Karpas-422 (cell line): ENCODE data around the gene SLC46A1. TPM values are rescaled to one million over a fixed set of nuclear protein-coding genes. Genes with fewer than 3 reads are reported as not detected.

Experiments used
- DNase-seq: peaks from one replicate; pipeline ENCODE4 v3.0.0-alpha.2; 2015
- H2AFZ ChIP-seq: fragments of 200-600 bp; sonication (generic); 2 replicates; pipeline ENCODE4 v1.6.1; 2014; ENCODE audit warnings: antibody characterized with exemption, low read length, mixed read lengths
- H3K27ac ChIP-seq: fragments of 200-600 bp; sonication (generic); 2 replicates; pipeline ENCODE4 v1.5.1; 2014; ENCODE audit warnings: mild to moderate bottlenecking, low read length, moderate library complexity
- H3K27me3 ChIP-seq: fragments of 200-600 bp; sonication (generic); 2 replicates; pipeline ENCODE4 v1.6.1; 2014; ENCODE audit warnings: low read length, mixed read lengths
- H3K36me3 ChIP-seq: fragments of 200-600 bp; sonication (generic); 2 replicates; pipeline ENCODE4 v1.6.1; 2014; ENCODE audit warnings: low read length, mixed read lengths; ENCODE audit not compliant: insufficient read depth
- H3K4me1 ChIP-seq: fragments of 200-600 bp; sonication (generic); 2 replicates; pipeline ENCODE4 v1.6.1; 2014; ENCODE audit warnings: mild to moderate bottlenecking, low read length, mixed read lengths
- H3K4me2 ChIP-seq: fragments of 200-600 bp; sonication (generic); 2 replicates; pipeline ENCODE4 v1.6.1; 2014; ENCODE audit warnings: low read length, low read depth, mild to moderate bottlenecking; ENCODE audit not compliant: poor library complexity, severe bottlenecking
- H3K4me3 ChIP-seq: fragments of 200-600 bp; sonication (generic); 2 replicates; pipeline ENCODE4 v1.5.1; 2014; ENCODE audit warnings: mild to moderate bottlenecking, antibody characterized with exemption, low read length, mixed read lengths
- H3K79me2 ChIP-seq: fragments of 200-600 bp; sonication (generic); 2 replicates; pipeline ENCODE4 v1.6.1; 2014; ENCODE audit warnings: mild to moderate bottlenecking, low read length, mixed read lengths
- H3K9ac ChIP-seq: fragments of 200-600 bp; sonication (generic); 2 replicates; pipeline ENCODE4 v1.6.0; 2014; ENCODE audit warnings: low read length
- H3K9me2 ChIP-seq: fragments of 200-600 bp; sonication (generic), shearing (Covaris generic); replicated peaks from 2 replicates; pipeline ENCODE4 v1.6.0; 2014; ENCODE audit warnings: mild to moderate bottlenecking, low read length, moderate library complexity; ENCODE audit not compliant: insufficient read depth
- H3K9me3 ChIP-seq: fragments of 300-700, 200-600 bp; sonication (generic); 2 replicates; pipeline ENCODE4 v1.6.1; 2014; ENCODE audit warnings: low read length, mixed read lengths
- H4K20me1 ChIP-seq: fragments of 200-600 bp; sonication (generic); 2 replicates; pipeline ENCODE4 v1.6.1; 2014; ENCODE audit warnings: mild to moderate bottlenecking, antibody characterized with exemption, low read length, low read depth; ENCODE audit not compliant: insufficient read depth
- total RNA-seq: library from RNA; depleted of rRNA; stranded (reverse); fragments of >200 nt; shearing (Covaris generic); gene quantifications from 2 replicates; pipeline ENCODE4 v1.2.3, GENCODE V29; 2014; ENCODE audit warnings: low replicate concordance

SLC46A1 gene
- total RNA-seq, 1 experiment from 2014 or later = 5.0 TPM

DNA sequence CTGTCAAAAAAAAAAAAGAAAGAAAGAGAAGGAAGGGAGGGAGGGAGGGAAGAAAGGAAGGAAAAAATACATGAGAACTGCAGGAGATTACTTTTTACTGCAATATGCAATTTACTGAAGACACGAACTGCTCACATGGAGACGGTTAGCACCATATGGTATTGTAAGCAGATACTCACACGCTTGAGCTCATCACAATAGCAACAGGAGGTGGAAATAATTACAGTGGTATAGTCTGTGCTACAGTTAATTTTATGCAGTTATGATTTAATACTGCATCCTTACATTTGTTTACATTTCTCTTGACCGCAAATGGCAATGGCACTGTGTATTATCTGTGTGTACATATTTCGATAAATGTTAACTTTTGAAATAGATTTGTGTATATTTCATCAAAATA is 21.4 kb upstream of the SLC46A1 start:
- H4K20me1 ChIP-seq = no peaks in the 10 kb centered on the region
- no peaks in the 10 kb centered on the region; the same call in 1 of the 2 replicates for H3K4me1 ChIP-seq
- no peak overlapping the region for H3K4me3 ChIP-seq
- H3K9me2 ChIP-seq = no peaks in the 10 kb centered on the region
- no peak overlapping the region for H3K27ac ChIP-seq
- H3K4me2 ChIP-seq = no peak overlapping the region
- H3K79me2 ChIP-seq = no peaks in the 10 kb centered on the region
- H3K36me3 ChIP-seq = no peaks in the 10 kb centered on the region
- no peak overlapping the region for H3K9ac ChIP-seq
- H3K27me3 ChIP-seq = no peaks in the 10 kb centered on the region
- no peak for DNase-seq
- no peak overlapping the region for H2AFZ ChIP-seq
- no peaks in the 10 kb centered on the region for H3K9me3 ChIP-seq

DNA sequence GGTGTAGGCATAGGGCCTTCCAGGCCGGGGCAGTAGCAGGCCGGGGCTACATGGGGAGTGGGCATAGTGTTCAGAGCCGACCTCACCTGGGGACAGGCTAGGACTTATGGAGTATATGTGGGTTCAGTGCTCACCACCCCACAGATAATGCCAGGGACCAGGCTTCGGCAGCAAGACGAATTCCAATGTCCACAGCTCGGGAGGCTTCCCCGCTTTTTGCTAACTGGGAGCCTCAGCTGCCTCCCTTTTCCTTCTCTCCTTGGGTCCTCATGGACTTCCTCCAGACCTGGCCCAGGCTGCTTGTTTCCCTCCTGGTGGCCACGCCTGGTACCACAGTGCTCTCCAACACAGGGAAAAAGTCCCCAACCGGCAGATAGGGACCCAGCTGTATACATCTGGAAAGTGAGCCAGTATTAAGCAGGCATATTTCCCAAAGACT is 20.1 kb upstream of the SLC46A1 start:
- Histone ChIP-seq H3K4me1 (no peaks in the 10 kb centered on the region; the same call in 1 of the 2 replicates), H4K20me1 (no peaks in the 10 kb centered on the region), H3K9me2 (no peaks in the 10 kb centered on the region), H3K4me2 (no peak overlapping the region), H3K9me3 (no peaks in the 10 kb centered on the region), H2AFZ (no peak overlapping the region), H3K4me3 (no peak overlapping the region), H3K36me3 (no peaks in the 10 kb centered on the region), H3K79me2 (no peaks in the 10 kb centered on the region), H3K27me3 (no peaks in the 10 kb centered on the region), H3K27ac (no peak overlapping the region), H3K9ac (no peak overlapping the region)
- DNase-seq = peak; percentile 44

DNA sequence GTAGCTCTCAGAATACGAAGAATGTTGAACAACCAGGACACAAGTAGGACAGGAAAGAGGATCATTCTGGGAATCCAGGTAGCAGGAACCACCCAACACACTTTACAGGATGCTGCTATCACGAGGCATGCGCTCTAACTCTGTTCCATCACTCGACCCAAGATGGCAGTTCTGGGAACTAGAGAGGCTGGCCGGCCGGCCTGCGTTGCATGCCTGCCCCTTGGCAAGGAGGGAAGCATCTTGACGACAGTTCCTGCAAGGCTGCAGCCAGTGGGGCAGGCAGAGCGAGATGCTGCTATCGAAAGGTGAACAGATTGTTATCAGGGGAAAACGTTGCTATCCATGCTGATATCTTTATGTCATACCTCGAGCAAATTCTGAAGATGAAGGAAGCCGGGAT is 19.2 kb upstream of the SLC46A1 start:
- H4K20me1 ChIP-seq = no peaks in the 10 kb centered on the region
- no peak overlapping the region for H3K4me3 ChIP-seq
- no peak overlapping the region for H2AFZ ChIP-seq
- no peak for DNase-seq
- H3K4me1 ChIP-seq = no peaks in the 10 kb centered on the region; the same call in 1 of the 2 replicates
- no peak overlapping the region for H3K27ac ChIP-seq
- no peaks in the 10 kb centered on the region for H3K27me3 ChIP-seq
- no peak overlapping the region for H3K9ac ChIP-seq
- H3K9me2 ChIP-seq = no peaks in the 10 kb centered on the region
- no peaks in the 10 kb centered on the region for H3K36me3 ChIP-seq
- H3K79me2 ChIP-seq = no peaks in the 10 kb centered on the region
- H3K4me2 ChIP-seq = no peak overlapping the region
- H3K9me3 ChIP-seq = no peaks in the 10 kb centered on the region

DNA sequence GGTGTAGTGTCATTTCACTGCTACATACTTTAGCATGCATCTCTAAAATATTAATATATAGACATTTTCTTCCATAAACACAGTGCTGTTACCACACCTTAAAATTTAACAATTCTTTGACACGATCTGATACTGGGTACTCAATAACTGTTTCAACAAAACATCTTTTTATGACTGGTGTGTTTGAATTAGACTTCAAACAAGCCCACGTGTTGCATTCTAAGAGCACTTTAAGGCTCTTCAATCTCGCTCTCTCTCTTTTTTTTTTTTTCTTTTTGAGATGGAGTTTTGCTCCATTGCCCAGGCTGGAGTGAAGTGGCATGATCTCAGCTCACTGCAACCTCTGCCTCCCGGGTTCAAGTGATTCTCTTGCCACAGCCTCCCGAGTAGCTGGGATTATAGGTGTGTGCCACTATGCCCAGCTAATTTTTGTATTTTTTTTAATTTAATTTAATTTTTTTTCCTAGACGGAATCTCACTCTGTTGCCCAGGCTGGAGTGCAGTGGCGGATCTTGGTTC is 15.8 kb upstream of the SLC46A1 start:
- Histone ChIP-seq H3K4me3 (no peak overlapping the region), H2AFZ (no peak overlapping the region), H3K36me3 (no peaks in the 10 kb centered on the region), H3K4me1 (no peaks in the 10 kb centered on the region; the same call in 1 of the 2 replicates), H3K9ac (no peak overlapping the region), H3K9me3 (no peaks in the 10 kb centered on the region), H3K79me2 (no peaks in the 10 kb centered on the region), H4K20me1 (no peaks in the 10 kb centered on the region), H3K4me2 (no peak overlapping the region), H3K9me2 (no peaks in the 10 kb centered on the region), H3K27ac (no peak overlapping the region), H3K27me3 (no peaks in the 10 kb centered on the region)
- DNase-seq = no peak

DNA sequence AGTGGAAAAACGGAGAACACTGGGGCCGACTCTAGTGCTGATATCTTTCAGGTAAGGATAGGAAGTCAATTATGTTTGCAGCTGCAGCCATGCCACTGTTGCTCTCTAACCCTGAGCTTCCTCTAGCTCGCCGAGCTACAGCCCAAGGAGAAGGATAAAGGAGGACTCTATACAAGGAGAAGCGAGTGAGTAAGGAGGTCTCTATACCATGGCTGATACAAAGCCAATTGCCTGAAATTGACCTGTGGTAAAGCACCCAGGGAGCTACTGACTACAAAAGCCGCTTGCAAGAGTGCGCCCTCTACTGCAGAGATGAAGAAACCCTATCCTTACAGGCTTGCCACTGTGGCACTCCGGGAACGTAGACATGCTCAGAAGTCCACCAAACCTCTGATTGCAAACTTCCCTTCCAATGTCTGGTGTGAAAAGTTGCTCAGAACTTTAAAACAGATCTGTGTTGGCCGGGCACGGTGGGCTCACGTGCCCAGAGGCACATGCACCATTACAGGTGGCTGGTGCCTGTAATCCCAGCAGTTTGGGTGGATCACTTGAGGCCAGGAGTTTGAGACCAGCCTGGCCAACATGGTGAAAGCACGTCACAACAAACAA is 10.8 kb upstream of the SLC46A1 start:
- Histone ChIP-seq H3K27me3 (no peaks in the 10 kb centered on the region), H3K4me2 (no peak overlapping the region), H3K79me2 (no peaks in the 10 kb centered on the region), H3K4me3 (no peak overlapping the region), H4K20me1 (no peaks in the 10 kb centered on the region), H3K36me3 (no peaks in the 10 kb centered on the region), H3K9me3 (no peaks in the 10 kb centered on the region), H3K27ac (no peak overlapping the region), H3K9ac (no peak overlapping the region), H3K9me2 (no peaks in the 10 kb centered on the region), H3K4me1 (no peaks in the 10 kb centered on the region), H2AFZ (peak overlapping the region; percentile 77; the same call in 1 of the 2 replicates)
- peak; percentile 86 for DNase-seq

DNA sequence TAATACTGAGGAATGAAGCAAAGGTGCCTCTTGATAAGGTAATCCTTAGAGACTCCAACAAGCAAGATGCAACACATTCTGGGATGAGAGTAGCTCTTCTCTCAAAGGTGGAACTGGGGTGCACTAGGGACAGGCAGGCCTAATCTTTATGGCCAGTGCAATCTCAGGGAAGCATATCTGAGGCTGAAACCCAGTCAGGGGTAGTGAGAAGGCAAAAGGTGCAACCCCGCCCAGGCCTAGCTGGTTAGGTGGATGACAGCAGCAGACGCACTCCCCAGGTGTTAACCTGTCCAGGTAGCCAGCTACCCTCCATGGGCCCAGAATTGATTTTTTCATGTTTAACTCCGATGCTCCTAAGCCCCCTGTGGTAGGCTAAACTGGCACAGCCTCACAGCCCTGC is 9.9 kb upstream of the SLC46A1 start:
- Histone ChIP-seq H3K36me3 (no peaks in the 10 kb centered on the region), H3K9ac (no peak overlapping the region), H2AFZ (no peak overlapping the region), H3K4me2 (no peak overlapping the region), H3K79me2 (no peaks in the 10 kb centered on the region), H3K27ac (no peak overlapping the region), H3K9me2 (no peaks in the 10 kb centered on the region), H3K9me3 (no peaks in the 10 kb centered on the region), H4K20me1 (no peaks in the 10 kb centered on the region), H3K4me3 (no peak overlapping the region), H3K4me1 (no peaks in the 10 kb centered on the region), H3K27me3 (no peaks in the 10 kb centered on the region)
- no peak for DNase-seq

DNA sequence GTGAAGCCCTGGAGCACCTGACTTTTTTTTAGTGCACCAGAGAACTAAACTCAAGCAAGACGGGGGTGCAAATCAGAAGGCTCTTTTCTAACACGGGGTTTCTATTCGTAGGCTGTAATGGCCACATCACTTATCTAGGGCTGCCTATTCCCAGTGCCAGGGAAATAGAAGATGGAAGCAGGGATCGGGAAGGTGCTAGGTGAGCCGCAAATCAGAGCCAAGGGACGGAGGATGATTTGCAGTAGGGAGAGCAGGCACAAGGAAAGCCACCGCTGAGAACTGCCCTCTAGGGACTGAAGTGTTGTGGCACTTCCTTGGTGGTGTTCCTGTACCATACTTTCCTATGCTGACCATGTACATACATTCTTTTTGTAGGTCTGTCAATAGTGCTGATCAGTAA is 7.8 kb upstream of the SLC46A1 start:
- no peak overlapping the region for H3K4me3 ChIP-seq
- H3K27ac ChIP-seq = no peak overlapping the region
- no peaks in the 10 kb centered on the region for H3K4me1 ChIP-seq
- H4K20me1 ChIP-seq = no peaks in the 10 kb centered on the region
- H3K79me2 ChIP-seq = no peaks in the 10 kb centered on the region
- H3K9me2 ChIP-seq = no peaks in the 10 kb centered on the region
- DNase-seq = no peak
- no peak overlapping the region for H3K9ac ChIP-seq
- no peak overlapping the region for H3K4me2 ChIP-seq
- H3K27me3 ChIP-seq = no peaks in the 10 kb centered on the region
- H2AFZ ChIP-seq = no peak overlapping the region
- H3K36me3 ChIP-seq = no peaks in the 10 kb centered on the region
- H3K9me3 ChIP-seq = no peaks in the 10 kb centered on the region

DNA sequence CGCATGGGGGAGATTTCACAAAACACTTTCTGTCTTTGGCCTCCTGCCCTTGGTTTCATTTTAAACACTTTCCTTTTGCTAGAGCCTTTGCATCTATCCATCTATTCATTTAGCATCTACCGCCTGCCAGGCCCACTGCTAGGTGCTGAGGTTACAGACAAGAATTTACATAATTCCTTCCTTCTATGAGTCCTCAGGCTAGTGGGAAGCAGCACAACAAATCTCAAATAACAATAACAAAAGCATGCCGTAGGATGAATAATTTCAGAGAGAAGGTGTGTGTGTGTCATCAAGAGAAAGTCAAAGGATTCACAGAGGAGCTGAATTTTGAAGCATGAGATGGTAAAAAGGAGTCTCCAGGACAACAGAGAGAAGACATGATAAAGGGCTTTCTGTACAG is 6.1 kb upstream of the SLC46A1 start:
- H4K20me1 ChIP-seq = no peaks in the 10 kb centered on the region
- no peaks in the 10 kb centered on the region for H3K9me2 ChIP-seq
- no peak for DNase-seq

More for the DNA sequence above, 6.1 kb upstream of the SLC46A1 start:
- H3K79me2 ChIP-seq = no peaks in the 10 kb centered on the region
- H3K36me3 ChIP-seq = no peaks in the 10 kb centered on the region
- no peak overlapping the region for H3K4me3 ChIP-seq
- no peak overlapping the region for H3K27ac ChIP-seq
- H2AFZ ChIP-seq = no peak overlapping the region
- H3K27me3 ChIP-seq = no peaks in the 10 kb centered on the region
- no peak overlapping the region for H3K4me2 ChIP-seq
- no peak overlapping the region for H3K9ac ChIP-seq
- no peaks in the 10 kb centered on the region for H3K4me1 ChIP-seq
- no peaks in the 10 kb centered on the region for H3K9me3 ChIP-seq
